Fibroblast of lung (primary cell): ENCODE data around the gene ATP6V0C. TPM values are rescaled to one million over a fixed set of nuclear protein-coding genes. Genes with fewer than 3 reads are reported as not detected.
"Not testable (repeated sequence)": the region's sequence is repeated elsewhere in the genome, so short reads cannot be mapped to it uniquely, and the experiment has no call there.

Source experiments
- DNase-seq, 2 donors: peaks; one replicate each; pipeline versions ENCODE4 v3.0.0 to v3.0.0-alpha.2; 2010; ENCODE audit warnings: low read depth in 2 of 2
- H2AFZ ChIP-seq: 2 replicates; pipeline ENCODE4 v1.5.1; 2012; ENCODE audit warnings: low read length, control low read depth, inconsistent platforms
- H3K27ac ChIP-seq: 2 replicates; pipeline ENCODE4 v1.5.1; 2011; ENCODE audit warnings: low read length, control low read depth; ENCODE audit not compliant: insufficient read depth
- H3K27me3 ChIP-seq: 2 replicates; pipeline ENCODE4 v1.5.1; 2011; ENCODE audit warnings: mild to moderate bottlenecking, low read length; ENCODE audit not compliant: control insufficient read depth, insufficient read depth
- H3K36me3 ChIP-seq: 2 replicates; pipeline ENCODE4 v1.5.1; 2011; ENCODE audit warnings: low read length; ENCODE audit not compliant: control insufficient read depth, insufficient read depth
- H3K4me1 ChIP-seq: 2 replicates; pipeline ENCODE4 v1.5.1; 2011; ENCODE audit warnings: low read length; ENCODE audit not compliant: control insufficient read depth, insufficient read depth; ENCODE audit errors: extremely low read depth
- H3K4me2 ChIP-seq: 2 replicates; pipeline ENCODE4 v1.5.1; 2011; ENCODE audit warnings: low read length, control low read depth; ENCODE audit not compliant: insufficient read depth; ENCODE audit errors: extremely low read depth
- H3K4me3 ChIP-seq, 4 experiments: fragments of 200-600 bp in 1 of 4; sonication (generic) in 1 of 4; replicated peaks in 1 of 4; 2 replicates each; pipeline ENCODE4 v1.5.1; 2011 to 2016; ENCODE audit warnings: low read length in 4 of 4, low read depth in 3 of 4, mild to moderate bottlenecking in 3 of 4, control low read depth in 2 of 4, inconsistent platforms in 1 of 4, mixed read lengths in 1 of 4; ENCODE audit not compliant: insufficient read depth in 1 of 4; ENCODE audit errors: control extremely low read depth in 1 of 4
- H3K79me2 ChIP-seq: 2 replicates; pipeline ENCODE4 v1.5.1; 2012; ENCODE audit warnings: mild to moderate bottlenecking, low read length, inconsistent platforms; ENCODE audit not compliant: control insufficient read depth, insufficient read depth
- H3K9ac ChIP-seq: 2 replicates; pipeline ENCODE4 v1.5.1; 2011; ENCODE audit warnings: mild to moderate bottlenecking, low read length, control low read depth; ENCODE audit not compliant: insufficient read depth
- H3K9me3 ChIP-seq: 2 replicates; pipeline ENCODE4 v1.5.1; 2012; ENCODE audit warnings: low read depth, low read length; ENCODE audit not compliant: control insufficient read depth, insufficient read depth
- H4K20me1 ChIP-seq: 2 replicates; pipeline ENCODE4 v1.5.1; 2011; ENCODE audit warnings: low read length; ENCODE audit not compliant: control insufficient read depth, insufficient read depth; ENCODE audit errors: extremely low read depth
- EZH2 ChIP-seq: IDR thresholded peaks from 2 replicates; pipeline ENCODE4 v1.5.1; 2012; ENCODE audit warnings: low read length, control low read depth, mild to moderate bottlenecking; ENCODE audit errors: missing control alignments
- polyA plus RNA-seq, 2 donors: library from polyadenylated mRNA; depleted of rRNA in 1 of 2; stranded (reverse) in 1 of 2; unstranded in 1 of 2; fragments of >200 nt; gene quantifications; 2 replicates each; pipeline ENCODE4 v1.2.1, GENCODE V29; 2011 to 2012; ENCODE audit warnings: missing spikeins in 1 of 2
- total RNA-seq: library from RNA; depleted of rRNA; stranded (reverse); fragments of >200 nt; gene quantifications from 2 replicates; pipeline ENCODE4 v1.2.1, GENCODE V29; 2014
- TF ChIP-seq, protein P1 (sequence below), 2 donors: IDR thresholded peaks in 1 of 2; conservative IDR thresholded peaks in 1 of 2; 1 replicate in 1 of 2; 2 replicates in 1 of 2; pipeline ENCODE4 v1.5.1; 2011 to 2012; ENCODE audit warnings: low read length in 2 of 2, control low read depth in 1 of 2, inconsistent platforms in 1 of 2, low read depth in 1 of 2, mild to moderate bottlenecking in 1 of 2

Gene ATP6V0C
- total and polyA plus RNA-seq, 2 donors (not counting 1 experiment from before 2014, with no cell fraction given): 11.2 to 43.0 TPM

DNA sequence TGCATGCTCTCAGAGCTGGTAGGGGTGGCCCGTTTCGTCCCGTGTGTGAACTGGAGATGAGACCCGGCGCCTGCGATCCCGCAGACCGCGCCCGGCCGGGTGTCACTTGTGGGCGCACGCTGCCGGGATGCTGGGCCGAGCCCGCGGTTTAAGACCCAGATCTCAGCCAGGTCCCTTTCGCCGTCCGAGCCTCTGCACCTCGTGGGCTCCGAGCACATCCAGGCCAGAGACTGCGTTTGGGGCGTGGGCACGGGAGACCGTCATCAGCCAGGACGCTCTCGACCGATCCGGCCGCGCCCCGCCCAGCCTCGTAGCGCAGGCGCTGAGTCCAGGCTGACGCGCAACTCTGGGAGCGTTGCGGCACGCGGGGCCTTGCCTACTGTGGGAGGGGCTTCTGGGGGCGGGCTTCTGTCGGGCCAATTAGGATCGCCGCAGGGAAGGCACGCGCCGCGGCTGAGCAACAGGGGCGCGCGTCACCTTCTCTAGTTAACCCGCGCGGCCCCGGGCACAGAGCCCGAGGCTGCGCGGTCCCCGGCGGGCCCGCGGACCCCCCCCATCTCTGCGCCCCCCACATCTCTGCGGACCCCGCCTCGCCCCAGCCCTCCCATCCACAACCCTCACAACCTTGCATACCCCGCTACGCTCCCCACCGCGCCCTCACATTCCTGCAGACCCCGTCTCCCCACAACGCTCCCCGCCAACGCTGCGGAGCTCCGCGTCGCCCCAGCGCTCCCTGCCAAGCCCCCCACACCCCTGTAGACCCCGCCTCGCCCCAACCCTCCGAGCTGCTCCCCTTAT lies 18.1 kb downstream of the ATP6V0C start:
- Histone ChIP-seq H3K36me3 (peaks cover 24% of the 10 kb centered on the region), H2AFZ (no peak overlapping the region), H3K4me3 (peak overlapping the region; percentile 58 to 66 (median 61)), H3K4me2 (peak overlapping the region; percentile 100), H3K4me1 (peaks cover 15% of the 10 kb centered on the region), H3K27me3 (no peaks in the 10 kb centered on the region), H3K9me3 (no peaks in the 10 kb centered on the region), H4K20me1 (no peaks in the 10 kb centered on the region), H3K79me2 (no peaks in the 10 kb centered on the region), H3K27ac (peak overlapping the region; percentile 88), H3K9ac (peak overlapping the region; percentile 75)
- peak; percentile 95 to 96 for DNase-seq
- TF ChIP-seq EZH2: no peak
- TF ChIP-seq, protein P1, sequence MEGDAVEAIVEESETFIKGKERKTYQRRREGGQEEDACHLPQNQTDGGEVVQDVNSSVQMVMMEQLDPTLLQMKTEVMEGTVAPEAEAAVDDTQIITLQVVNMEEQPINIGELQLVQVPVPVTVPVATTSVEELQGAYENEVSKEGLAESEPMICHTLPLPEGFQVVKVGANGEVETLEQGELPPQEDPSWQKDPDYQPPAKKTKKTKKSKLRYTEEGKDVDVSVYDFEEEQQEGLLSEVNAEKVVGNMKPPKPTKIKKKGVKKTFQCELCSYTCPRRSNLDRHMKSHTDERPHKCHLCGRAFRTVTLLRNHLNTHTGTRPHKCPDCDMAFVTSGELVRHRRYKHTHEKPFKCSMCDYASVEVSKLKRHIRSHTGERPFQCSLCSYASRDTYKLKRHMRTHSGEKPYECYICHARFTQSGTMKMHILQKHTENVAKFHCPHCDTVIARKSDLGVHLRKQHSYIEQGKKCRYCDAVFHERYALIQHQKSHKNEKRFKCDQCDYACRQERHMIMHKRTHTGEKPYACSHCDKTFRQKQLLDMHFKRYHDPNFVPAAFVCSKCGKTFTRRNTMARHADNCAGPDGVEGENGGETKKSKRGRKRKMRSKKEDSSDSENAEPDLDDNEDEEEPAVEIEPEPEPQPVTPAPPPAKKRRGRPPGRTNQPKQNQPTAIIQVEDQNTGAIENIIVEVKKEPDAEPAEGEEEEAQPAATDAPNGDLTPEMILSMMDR (conservative IDR thresholded peaks at IDR 0.05 in 1 of 2, IDR thresholded peaks at IDR 0.05 in 1 of 2; ENCODE audit: low read depth in 1 of 2, low read length in 2 of 2): no peak

DNA sequence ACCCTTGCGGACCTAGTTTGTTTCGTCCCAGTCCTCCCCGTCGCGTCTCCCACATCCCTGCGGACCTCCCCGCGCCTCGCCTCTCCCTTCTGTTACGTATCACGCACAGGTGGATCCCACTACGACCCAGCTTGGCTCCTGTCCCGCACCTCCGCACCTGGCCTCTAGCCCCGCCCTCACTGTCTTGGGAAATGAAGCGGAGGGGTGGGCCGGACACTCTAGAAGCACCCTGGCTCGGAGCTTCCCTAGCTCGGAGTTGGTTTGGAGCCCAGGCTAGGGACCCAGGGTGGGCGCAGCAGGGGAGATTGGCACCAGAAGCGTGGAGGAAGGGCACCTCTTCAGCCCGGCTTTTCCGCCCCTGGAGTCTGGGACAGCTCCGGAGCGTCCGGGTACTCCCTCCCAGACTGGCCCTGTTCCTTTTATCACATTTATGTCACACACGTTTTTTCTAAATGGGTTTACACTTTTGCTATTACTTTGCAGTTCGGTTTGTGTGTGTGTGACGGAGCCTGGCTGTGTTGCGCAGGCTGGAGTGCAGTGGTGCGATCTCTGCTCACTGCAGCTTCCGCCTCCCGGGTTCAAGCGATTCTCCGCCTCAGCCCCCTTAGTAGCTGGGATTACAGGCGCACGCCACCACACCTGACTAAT lies 18.9 kb downstream of the ATP6V0C start:
- Histone ChIP-seq H3K27me3 (no peaks in the 10 kb centered on the region), H4K20me1 (no peaks in the 10 kb centered on the region), H2AFZ (peak overlapping the region; percentile 23), H3K4me2 (peak overlapping the region; percentile 100), H3K79me2 (no peaks in the 10 kb centered on the region), H3K36me3 (peaks cover 20% of the 10 kb centered on the region), H3K4me1 (peaks cover 15% of the 10 kb centered on the region), H3K27ac (peak overlapping the region; percentile 88), H3K9me3 (no peaks in the 10 kb centered on the region), H3K9ac (peak overlapping the region; percentile 75), H3K4me3 (peak overlapping the region; percentile 58 to 66 (median 61))
- peak; percentile 39 to 52 for DNase-seq
- TF ChIP-seq EZH2: no peak
- TF ChIP-seq, protein P1 (conservative IDR thresholded peaks at IDR 0.05 in 1 of 2, IDR thresholded peaks at IDR 0.05 in 1 of 2; ENCODE audit: low read depth in 1 of 2, low read length in 2 of 2): no peak

DNA sequence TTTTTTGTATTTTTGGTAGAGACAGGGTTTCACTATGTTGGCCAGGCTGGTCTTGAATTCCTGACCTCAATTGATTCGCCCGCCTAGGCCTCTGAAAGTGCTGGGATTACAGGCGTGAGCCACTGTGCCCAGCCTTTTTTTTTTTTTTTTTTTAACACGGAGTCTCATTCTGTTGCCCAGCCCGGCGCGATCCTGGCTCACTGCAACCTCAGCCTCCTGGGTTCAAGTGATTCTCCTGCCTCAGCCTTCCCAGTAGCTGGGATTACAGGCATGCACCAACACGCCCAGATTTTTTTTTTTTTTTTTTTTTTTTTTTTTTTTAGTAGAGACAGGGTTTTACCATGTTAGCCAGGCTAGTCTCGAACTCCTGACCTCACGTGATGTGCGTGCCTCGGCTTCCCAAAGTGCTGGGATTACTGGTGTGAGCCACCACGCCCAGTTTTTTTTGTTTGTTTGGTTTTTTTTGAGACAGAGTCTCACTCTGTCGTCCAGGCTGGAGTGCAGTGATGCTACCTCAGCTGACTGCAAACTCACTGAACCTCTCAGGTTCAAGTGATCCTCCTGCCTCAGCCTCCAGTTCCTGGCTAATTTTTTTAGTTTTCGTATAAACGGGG lies 19.5 kb downstream of the ATP6V0C start:
- not testable (repeated sequence) for H2AFZ ChIP-seq, DNase-seq, H3K9me3 ChIP-seq, H3K79me2 ChIP-seq, H4K20me1 ChIP-seq, H3K27me3 ChIP-seq, H3K9ac ChIP-seq
- Histone ChIP-seq H3K36me3 (peaks cover 16% of the 10 kb centered on the region), H3K4me3 (peak overlapping the region in 1 of 4 experiments; percentile 63), H3K27ac (peak overlapping the region; percentile 88), H3K4me1 (peaks cover 15% of the 10 kb centered on the region), H3K4me2 (peak overlapping the region; percentile 100)
